Fibroblast of the aortic adventitia (primary cell): Measurements from ENCODE around the gene SEMA4C. TPM values are rescaled to one million over a fixed set of nuclear protein-coding genes. Genes with fewer than 3 reads are reported as not detected.

Source experiments
- DNase-seq: peaks from one replicate; pipeline ENCODE4 v3.0.0-alpha.2; 2010; ENCODE audit warnings: low read depth
- H3K4me3 ChIP-seq: 2 replicates; pipeline ENCODE4 v1.5.1; 2011; ENCODE audit warnings: low read depth, mild to moderate bottlenecking, control low read depth, low read length, moderate library complexity
- total RNA-seq: library from RNA; depleted of rRNA; stranded (reverse); fragments of >200 nt; gene quantifications from 2 replicates; pipeline ENCODE4 v1.2.3, GENCODE V29; 2012; ENCODE audit warnings: low replicate concordance
- TF ChIP-seq, protein P1 (sequence below): IDR thresholded peaks from 2 replicates; pipeline ENCODE4 v1.5.1; 2011; ENCODE audit warnings: mild to moderate bottlenecking, low read length, control low read depth, inconsistent platforms; ENCODE audit not compliant: insufficient read depth

SEMA4C gene
- total RNA-seq, 1 donor: 15.4 TPM

GRCh38 chr2:96841701-96842495, 28.0 kb downstream of the SEMA4C start:
- DNase-seq: no peak
- TF ChIP-seq, protein P1, sequence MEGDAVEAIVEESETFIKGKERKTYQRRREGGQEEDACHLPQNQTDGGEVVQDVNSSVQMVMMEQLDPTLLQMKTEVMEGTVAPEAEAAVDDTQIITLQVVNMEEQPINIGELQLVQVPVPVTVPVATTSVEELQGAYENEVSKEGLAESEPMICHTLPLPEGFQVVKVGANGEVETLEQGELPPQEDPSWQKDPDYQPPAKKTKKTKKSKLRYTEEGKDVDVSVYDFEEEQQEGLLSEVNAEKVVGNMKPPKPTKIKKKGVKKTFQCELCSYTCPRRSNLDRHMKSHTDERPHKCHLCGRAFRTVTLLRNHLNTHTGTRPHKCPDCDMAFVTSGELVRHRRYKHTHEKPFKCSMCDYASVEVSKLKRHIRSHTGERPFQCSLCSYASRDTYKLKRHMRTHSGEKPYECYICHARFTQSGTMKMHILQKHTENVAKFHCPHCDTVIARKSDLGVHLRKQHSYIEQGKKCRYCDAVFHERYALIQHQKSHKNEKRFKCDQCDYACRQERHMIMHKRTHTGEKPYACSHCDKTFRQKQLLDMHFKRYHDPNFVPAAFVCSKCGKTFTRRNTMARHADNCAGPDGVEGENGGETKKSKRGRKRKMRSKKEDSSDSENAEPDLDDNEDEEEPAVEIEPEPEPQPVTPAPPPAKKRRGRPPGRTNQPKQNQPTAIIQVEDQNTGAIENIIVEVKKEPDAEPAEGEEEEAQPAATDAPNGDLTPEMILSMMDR: no peak
- H3K4me3 ChIP-seq: no peak overlapping the region

DNA sequence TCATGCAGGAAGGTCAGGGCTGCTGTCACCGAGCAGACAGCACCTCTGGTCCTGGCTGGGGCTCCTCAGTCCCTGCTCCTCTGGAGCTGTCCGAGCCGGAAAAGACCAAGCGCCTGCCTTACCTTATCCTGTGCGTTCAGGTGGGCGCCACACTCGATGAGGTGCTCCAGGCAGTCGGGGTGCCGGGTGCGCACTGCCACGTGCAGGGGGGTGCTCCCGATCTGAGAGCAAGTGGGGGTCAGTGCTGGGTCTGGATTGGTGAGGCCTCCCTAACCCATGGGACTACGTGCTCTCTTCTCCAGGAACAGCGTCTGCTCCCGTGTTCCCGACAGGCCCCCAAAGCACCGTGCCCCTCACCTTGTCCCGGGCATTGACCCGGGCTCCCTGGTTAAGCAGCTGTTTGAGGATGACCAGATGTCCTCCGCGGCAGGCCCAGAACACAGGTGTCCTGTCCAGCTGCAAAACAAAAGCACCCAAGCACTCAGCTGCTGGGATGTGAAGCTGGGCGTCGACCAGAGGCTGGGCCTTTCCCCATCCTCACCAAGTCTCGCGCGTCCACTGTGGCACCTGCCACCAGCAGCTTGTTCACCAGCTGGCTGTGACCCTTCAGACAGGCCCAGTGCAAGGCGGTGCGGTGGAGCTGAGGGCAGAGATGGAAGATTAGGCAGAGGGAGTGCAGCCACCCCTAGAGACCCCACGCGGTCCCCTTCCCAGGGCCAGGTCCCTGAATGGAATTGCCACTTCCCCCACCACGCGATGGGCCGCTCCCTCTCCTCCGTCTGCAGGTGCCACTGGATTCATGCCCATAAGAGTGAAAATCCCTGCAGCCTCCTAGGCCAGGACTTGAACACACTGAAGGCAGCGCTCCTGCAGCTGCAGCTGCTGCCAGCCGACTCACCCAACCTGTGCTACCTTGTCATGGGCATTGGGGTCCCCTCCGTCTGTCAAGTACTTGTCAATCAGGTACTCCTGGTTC, 29.7 kb downstream of the SEMA4C start:
- H3K4me3 ChIP-seq: no peak overlapping the region
- TF ChIP-seq, protein P1: no peak
- DNase-seq: no peak

DNA sequence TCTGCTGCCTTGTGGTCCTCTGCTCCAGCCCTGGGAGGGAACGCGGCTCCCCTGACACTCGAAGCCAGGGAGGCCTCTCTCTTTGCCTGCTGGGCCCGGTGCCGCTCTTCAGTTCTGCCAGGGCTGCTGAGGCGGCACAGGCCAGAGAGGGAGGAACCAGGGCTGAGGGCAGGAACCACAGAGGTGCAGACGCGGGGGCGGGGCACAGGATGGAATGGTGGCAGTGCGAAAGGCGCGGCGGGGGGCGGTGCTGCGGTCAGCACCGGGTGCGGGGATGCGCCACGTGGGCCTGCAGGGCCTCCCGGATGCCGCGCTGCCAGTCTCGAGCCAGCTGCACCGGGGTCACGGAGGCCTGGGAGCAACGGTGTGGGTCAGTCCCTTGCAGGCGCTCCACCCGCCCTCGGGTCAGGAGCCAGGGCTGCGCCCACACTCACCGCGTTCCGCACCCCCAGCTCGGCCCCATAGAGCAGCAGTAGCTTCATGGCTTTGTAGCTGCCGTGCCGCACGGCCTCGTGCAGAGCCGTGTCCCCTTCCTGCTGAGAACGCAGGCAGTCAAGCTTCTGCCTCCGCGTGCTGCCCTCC, 30.5 kb downstream of the SEMA4C start:
- TF ChIP-seq, protein P1: no peak
- DNase-seq: no peak

GRCh38 chr2:96838345-96839292, 31.3 kb downstream of the SEMA4C start:
- TF ChIP-seq, protein P1: no peak
- no peak overlapping the region for H3K4me3 ChIP-seq
- DNase-seq: no peak

More for the DNA sequence above, 30.5 kb downstream of the SEMA4C start:
- H3K4me3 ChIP-seq: no peak overlapping the region

GRCh38 chr2:96837575-96837974, 32.3 kb downstream of the SEMA4C start:
- DNase-seq: no peak
- TF ChIP-seq, protein P1: no peak
- no peak overlapping the region for H3K4me3 ChIP-seq
